ENCODE results near the gene USP36. TPM values are rescaled to one million over a fixed set of nuclear protein-coding genes. Genes with fewer than 3 reads are reported as not detected.

The USP36 gene
- total and polyA plus RNA-seq, 9 of the 15 experiments (the other 6 are each of a cell fraction or from before 2014, with no cell fraction given): 6.4 to 72.8 (median 22.5) TPM

DNA sequence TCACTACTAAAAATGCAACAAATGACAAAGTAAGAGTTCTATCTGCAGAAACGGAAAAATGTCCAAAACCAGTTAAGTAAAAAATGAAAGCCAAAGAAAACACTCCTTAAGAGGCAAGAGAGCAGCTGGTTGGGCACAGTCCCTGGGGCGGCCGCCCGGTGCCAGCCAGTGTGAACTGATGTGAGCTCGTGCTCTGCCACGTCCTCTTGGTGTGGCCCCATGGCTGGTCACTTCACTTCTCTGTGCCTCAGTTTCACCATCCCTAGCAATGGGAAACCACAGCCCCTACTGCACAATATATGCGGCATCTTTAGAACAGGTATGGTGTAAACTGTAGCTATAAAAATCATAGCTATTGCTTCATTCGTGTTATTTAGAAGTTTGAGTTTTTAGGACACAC lies 21.2 kb downstream of the USP36 start (continued):
- TF ChIP-seq MGA (IDR thresholded peaks at IDR 0.05) (no peak), ZNF280B (CRISPR knock-in tag; IDR thresholded peaks at IDR 0.05) (no peak), FOSL1 (tag; conservative IDR thresholded peaks at IDR 0.05) (no peak), FOXK2 (conservative IDR thresholded peaks at IDR 0.05 in 1 of 2, IDR thresholded peaks at IDR 0.05 in 1 of 2; ENCODE audit: low read depth in 2 of 2) (no peak)

Data from K562 (cell line).